Epidermal melanocyte (primary cell): ENCODE measurements around the gene ENTR1.
A peak's percentile ranks its signal among the peaks of the same experiment; 100 is the strongest.
"Not testable (repeated sequence)": the region's sequence is repeated elsewhere in the genome, so short reads cannot be mapped to it uniquely, and the experiment has no call there.

Experiments used
- DNase-seq: peaks from one replicate; pipeline ENCODE4 v3.0.0; 2011; ENCODE audit warnings: low spot score; ENCODE audit not compliant: insufficient read length

ENTR1 gene

GRCh38 chr9:136421791-136422190, 11.4 kb upstream of the ENTR1 start:
- no peak for DNase-seq

- DNase-seq, result no peak
Observed at GRCh38 chr9:136419092-136419420, 8.6 kb upstream of the ENTR1 start.

- no peak for DNase-seq
Observed at GRCh38 chr9:136418182-136419091, 8.0 kb upstream of the ENTR1 start.

- no peak for DNase-seq
Observed at GRCh38 chr9:136416914-136417313, 6.5 kb upstream of the ENTR1 start.

- no peak for DNase-seq
Observed at GRCh38 chr9:136416427-136416826, 6.0 kb upstream of the ENTR1 start.

- DNase-seq, result no peak
Observed at GRCh38 chr9:136412962-136413361, 2.5 kb upstream of the ENTR1 start.

DNA sequence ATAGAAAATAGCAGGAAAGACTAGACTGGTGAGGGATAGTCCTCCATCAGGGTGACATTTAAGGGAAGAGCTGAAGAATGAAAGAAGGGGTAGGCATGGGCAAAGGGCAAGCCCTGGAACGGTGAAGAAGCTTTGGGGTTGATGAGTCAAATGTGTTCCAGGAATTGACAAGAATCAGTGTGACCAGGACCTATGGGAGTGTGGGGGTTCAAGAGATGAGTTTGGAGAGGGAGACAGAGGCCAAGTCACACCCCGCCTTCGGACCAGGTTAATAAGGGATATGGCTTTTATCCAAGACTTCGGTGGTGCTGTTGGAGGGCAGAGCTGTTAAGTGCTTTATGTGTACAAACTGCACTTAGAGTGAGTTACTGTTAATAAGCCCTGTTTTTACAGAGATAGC, 964 bp upstream of the ENTR1 start:
- DNase-seq, result no peak

DNA sequence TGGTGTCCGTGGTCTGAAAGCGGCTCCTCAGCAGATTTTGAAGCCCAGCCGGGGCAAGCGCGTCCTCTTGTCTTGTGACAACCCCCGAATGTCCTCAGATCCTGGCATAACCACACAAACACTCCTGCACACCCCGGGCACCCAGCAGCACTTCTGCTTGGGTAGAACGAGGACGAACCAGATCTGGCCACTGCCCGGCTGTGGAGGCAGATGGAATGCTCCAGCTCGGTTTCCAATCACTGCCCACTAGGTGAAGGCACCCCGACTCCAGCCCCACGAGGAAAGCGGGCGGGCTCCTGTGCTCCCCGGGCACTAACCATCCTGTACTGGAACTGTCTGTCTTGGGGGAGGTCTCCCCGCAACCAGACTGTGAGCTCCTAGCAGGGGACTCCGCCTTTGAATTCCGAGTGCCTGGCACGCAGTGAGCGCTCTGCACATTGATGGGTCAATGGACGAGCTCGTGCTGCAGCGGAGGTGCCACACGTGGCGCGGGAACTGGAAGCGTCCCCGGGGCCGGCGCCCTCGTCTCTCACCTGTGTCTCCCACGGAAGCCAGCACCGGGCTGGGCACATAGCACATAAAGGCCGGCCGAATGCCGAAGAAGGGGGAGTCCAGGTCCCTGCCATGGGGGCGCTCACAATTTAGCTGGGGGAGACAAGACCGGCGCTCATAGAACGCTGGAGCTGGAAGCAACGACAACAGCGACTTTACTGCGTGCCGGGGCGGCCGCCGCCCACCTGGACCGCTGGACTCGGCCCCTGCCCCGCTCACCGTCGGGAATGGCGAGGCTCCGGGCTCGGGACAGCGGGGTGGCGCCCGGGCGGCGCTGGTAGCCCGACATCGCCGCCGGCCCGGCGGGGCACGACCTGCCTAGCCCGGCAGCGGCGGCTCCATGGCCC, 608 bp downstream of the ENTR1 start:
- peak; percentile 50 for DNase-seq

- DNase-seq, result no peak
Observed at GRCh38 chr9:136407911-136408310, 2.5 kb downstream of the ENTR1 start.

DNA sequence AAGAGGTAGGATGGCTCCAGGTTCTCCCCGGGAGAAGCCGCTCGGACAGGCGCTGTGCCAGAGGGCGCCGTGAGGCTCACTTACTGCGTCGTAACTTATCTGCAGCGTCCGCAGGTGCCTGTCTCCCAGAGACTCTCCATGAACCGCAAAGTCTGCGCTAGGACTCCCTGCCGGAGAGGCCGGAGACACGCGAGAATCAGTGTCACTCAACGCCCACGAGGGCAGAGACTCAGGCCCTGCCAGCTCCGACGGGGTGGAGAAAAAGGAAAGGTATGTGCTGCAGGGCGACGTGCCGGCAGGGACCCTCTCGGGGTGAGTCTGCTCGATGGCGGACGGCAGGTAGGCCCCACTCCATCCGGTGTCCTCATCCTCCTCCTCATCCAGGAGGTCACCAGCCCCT, 3.4 kb downstream of the ENTR1 start:
- not testable (repeated sequence) for DNase-seq

DNA sequence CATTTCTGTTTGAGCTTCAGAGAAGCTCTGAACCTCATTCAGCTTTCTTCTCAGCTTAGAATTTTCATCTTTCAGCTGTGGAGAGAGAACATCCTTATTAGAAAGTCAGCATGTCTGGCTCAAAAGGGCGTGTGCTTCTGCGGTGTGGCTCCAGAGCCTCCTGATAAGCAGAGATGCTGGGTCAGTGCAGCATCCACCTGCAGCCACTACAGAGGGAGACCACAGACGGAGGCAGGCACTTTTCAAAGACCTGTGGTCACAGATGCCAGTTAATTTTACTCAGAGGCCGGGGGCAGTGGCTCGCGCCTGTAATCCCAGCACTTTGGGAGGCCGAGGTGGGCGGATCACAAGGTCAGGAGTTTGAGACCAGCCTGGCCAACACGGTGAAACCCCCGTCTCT, 4.5 kb downstream of the ENTR1 start:
- DNase-seq, result not testable (repeated sequence)

DNA sequence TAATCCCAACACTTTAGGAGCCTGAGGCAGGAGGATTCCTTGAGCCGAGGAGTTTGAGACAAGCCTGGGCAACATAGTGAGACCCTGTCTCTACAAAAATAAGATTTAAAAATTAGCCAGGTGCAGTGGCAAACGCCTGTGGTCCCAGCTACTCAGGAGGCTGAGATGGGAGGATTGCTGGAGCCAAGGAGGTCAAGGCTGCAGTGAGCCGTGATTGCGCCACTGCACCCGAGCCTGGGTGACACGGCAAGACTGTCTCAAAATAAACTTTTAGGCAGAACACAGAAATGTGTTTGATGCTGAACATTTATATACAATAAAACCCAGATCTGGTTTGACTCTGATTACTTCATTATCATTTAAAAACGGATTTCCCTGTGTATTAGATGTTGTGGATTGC, 4.9 kb downstream of the ENTR1 start:
- no peak for DNase-seq

GRCh38 chr9:136404801-136405136, 5.6 kb downstream of the ENTR1 start:
- no peak for DNase-seq

DNA sequence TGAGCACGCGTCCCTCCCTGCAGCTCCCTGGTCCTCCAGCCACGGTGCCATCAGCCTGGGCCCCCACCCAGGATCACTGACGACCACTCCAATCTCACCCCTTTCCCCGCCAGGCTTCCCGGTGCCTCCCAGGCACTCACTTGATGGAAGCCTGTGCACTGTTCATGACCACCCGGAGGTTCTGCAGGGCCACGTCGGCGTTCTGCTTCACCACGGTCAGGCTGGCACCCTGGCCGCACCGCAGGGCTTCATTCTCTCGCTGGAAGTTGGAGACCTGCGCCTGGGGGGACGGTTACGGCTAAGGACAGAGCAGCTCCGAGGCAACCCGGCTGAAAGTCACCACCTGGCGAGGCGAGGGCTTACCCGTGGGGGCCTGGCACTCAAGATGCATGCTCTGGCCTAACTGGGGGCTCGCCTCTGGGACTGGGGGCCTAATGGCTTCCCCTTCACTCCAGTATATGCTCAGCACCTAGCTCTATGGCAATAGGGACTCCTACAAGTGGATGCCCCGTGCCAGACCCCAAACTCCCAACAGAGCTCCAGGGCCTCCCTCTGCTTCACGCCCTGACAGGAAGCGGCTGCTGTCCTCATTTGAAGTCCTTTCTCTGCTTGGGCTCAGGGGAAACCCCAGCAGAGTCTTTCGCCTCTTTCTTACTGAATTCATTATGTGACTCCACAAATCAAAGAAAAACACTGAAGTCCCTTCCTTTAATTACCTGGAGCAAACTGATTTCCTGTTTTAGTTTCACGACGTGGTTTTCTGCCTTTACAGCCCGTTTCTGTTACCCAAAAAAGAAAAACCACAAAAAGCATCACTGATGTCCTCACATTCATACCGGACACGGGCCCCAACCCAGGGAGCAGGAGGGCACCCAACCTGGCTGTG, 6.3 kb downstream of the ENTR1 start:
- no peak for DNase-seq

GRCh38 chr9:136403538-136403914, 6.9 kb downstream of the ENTR1 start:
- DNase-seq, result no peak

DNA sequence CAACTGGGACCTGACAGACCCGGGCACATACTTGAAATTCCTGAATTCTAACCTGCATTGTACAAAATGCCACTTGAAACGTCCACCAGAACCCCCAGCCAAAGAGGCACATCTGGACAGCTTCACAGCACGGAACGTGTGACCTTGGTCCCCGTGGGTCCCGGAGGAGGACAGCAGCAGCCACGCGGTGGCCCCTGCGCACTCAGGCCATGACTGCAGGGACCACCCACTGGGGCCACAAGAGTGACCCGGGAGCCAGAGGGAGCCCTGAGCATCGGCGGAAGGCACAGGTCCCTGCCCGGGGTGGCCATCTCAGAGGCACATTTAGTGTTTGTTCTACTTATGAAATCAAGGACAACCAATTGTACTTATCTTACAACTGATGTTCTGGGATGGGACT, 8.3 kb downstream of the ENTR1 start:
- DNase-seq, result no peak

GRCh38 chr9:136401173-136401922, 9.1 kb downstream of the ENTR1 start:
- DNase-seq, result no peak

GRCh38 chr9:136400038-136400834, 10.2 kb downstream of the ENTR1 start, which contains the start of gene SNAPC4:
Gene SNAPC4, minus strand, starts transcription at chr9:136400170. Its CDS starts 1,742 bp downstream, at chr9:136398428.
- DNase-seq, result peak; percentile 94

GRCh38 chr9:136399176-136400037, 11.0 kb downstream of the ENTR1 start:
- DNase-seq, result no peak
